OCI-LY1 (cell line): ENCODE measurements around the gene SYK.

ENCODE experiments used
- H2AFZ ChIP-seq: fragments of 200-600 bp; sonication (generic), shearing (Covaris generic); 2 replicates; pipeline ENCODE4 v1.6.0; 2014; ENCODE audit warnings: antibody characterized with exemption, mild to moderate bottlenecking, low read length
- H3F3A ChIP-seq: fragments of 200-600 bp; sonication (generic), shearing (Covaris generic); 2 replicates; pipeline ENCODE4 v1.6.0; 2014; ENCODE audit warnings: mild to moderate bottlenecking, antibody characterized with exemption, low read length, moderate library complexity; ENCODE audit not compliant: insufficient read depth
- H3K27ac ChIP-seq: fragments of 200-600 bp; sonication (generic); 2 replicates; pipeline ENCODE4 v1.5.1; 2014; ENCODE audit warnings: low read length, mixed run types, mild to moderate bottlenecking, low read depth; ENCODE audit not compliant: poor library complexity, severe bottlenecking
- H3K27me3 ChIP-seq: fragments of 200-600 bp; sonication (generic); 2 replicates; pipeline ENCODE4 v1.6.0; 2014; ENCODE audit warnings: antibody characterized with exemption, mild to moderate bottlenecking, low read length, moderate library complexity; ENCODE audit not compliant: insufficient read depth
- H3K36me3 ChIP-seq: fragments of 200-600 bp; sonication (generic); 2 replicates; pipeline ENCODE4 v1.6.1; 2014; ENCODE audit warnings: mild to moderate bottlenecking, antibody characterized with exemption, low read length, moderate library complexity, mixed read lengths; ENCODE audit not compliant: insufficient read depth
- H3K4me1 ChIP-seq: fragments of 200-600 bp; sonication (generic); 2 replicates; pipeline ENCODE4 v1.5.1; 2014; ENCODE audit warnings: mild to moderate bottlenecking, low read length, moderate library complexity; ENCODE audit not compliant: insufficient read depth, severe bottlenecking
- H3K4me2 ChIP-seq: fragments of 200-600 bp; sonication (generic), shearing (Covaris generic); 2 replicates; pipeline ENCODE4 v1.6.1; 2014; ENCODE audit warnings: low read length
- H3K4me3 ChIP-seq: fragments of 200-600 bp; sonication (generic); 2 replicates; pipeline ENCODE4 v1.5.1; 2014; ENCODE audit warnings: low read length, low read depth, mild to moderate bottlenecking, mixed read lengths; ENCODE audit not compliant: poor library complexity, severe bottlenecking
- H3K79me2 ChIP-seq: fragments of 200-600 bp; shearing (Covaris generic); 2 replicates; pipeline ENCODE4 v1.6.1; 2016; ENCODE audit warnings: mixed run types, low read length, mixed read lengths; ENCODE audit not compliant: insufficient read depth
- H3K9ac ChIP-seq: fragments of 200-600 bp; sonication (generic), shearing (Covaris generic); 2 replicates; pipeline ENCODE4 v1.6.1; 2014; ENCODE audit warnings: mild to moderate bottlenecking, low read length, mixed read lengths
- H3K9me2 ChIP-seq: fragments of 200-600 bp; sonication (generic), shearing (Covaris generic); 2 replicates; pipeline ENCODE4 v1.6.1; 2014; ENCODE audit warnings: low read depth, mild to moderate bottlenecking, low read length, mixed read lengths
- H3K9me3 ChIP-seq: fragments of 200-600 bp; shearing (Covaris generic); 2 replicates; pipeline ENCODE4 v1.6.1; 2014; ENCODE audit warnings: low read length, mixed read lengths
- H4K20me1 ChIP-seq: fragments of 200-600 bp; sonication (generic), shearing (Covaris generic); 2 replicates; pipeline ENCODE4 v1.6.0; 2016; ENCODE audit warnings: mild to moderate bottlenecking, low read length; ENCODE audit not compliant: insufficient read depth
- CTCF ChIP-seq: fragments of 200-600 bp; sonication (generic), shearing (Covaris generic); IDR thresholded peaks from 2 replicates; pipeline ENCODE4 v1.5.1; 2017; ENCODE audit warnings: mild to moderate bottlenecking, antibody characterized with exemption, low read length, moderate library complexity, mixed read lengths
- EZH2 ChIP-seq: fragments of 200-600 bp; sonication (generic), shearing (Covaris generic); IDR thresholded peaks from 2 replicates; pipeline ENCODE4 v1.8.0; 2017; ENCODE audit warnings: borderline replicate concordance, mixed run types, mild to moderate bottlenecking, antibody characterized with exemption, low read length, moderate library complexity, mixed read lengths

SYK gene

DNA sequence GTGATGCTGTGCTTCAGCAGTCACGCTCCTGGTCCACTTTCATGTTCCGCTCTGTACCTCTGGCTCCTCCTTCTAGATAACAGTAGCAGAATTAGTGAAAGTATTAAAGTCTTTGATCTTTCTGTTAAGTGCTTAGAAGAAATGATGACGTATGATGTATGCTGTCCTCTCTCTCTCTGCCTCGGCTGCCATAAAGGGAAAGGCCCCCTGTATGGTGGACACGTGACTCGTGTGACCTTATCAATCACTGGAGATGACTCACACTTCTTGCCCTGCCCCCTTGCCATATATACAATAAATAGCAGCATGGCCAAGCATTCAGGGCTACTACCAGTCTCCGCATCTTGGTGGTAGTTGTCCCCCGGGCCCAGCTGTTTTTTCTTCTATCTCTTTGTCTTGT, 100.3 kb downstream of the SYK start:
- Histone ChIP-seq H3K27me3 (no peaks in the 10 kb centered on the region), H3K36me3 (peaks cover 31% of the 10 kb centered on the region)

DNA sequence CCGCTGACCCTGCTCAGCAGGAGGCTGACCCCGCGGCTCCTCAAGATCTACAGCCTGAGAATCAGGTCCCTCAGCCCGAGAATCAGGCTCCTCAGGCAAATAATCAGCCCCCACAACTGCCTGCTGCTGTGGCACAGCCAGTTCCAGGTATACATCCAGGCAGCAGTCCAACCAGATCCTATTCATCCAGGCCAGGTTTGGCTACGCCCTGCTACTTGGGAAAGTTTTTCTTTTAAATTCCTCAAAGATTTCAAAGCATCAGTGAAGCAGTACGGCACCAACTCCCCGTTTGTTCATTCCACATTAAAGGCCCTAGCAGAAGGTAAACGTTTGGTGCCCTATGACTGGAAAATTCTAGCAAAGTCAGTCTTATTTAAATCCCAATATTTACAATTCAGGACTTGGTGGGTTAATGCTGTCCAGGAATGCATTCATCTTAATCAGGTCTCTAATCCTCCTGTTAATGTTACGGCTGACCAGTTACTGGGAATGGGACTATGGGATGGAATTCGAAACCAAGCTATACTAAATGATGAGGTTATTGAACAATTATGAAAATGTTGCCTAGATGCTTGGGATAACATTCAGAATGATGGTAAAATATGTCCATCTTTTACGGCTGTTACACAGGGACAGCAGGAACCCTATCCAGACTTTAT, 102.3 kb downstream of the SYK start:
- Histone ChIP-seq H3K9me2 (no peaks in the 10 kb centered on the region), H3K4me1 (no peaks in the 10 kb centered on the region), H3K36me3 (peaks cover 11% of the 10 kb centered on the region), H3K79me2 (no peaks in the 10 kb centered on the region), H2AFZ (no peak overlapping the region), H4K20me1 (no peaks in the 10 kb centered on the region), H3K9me3 (no peaks in the 10 kb centered on the region), H3K9ac (no peak overlapping the region), H3F3A (no peaks in the 10 kb centered on the region), H3K4me3 (no peak overlapping the region), H3K27me3 (no peaks in the 10 kb centered on the region), H3K27ac (no peak overlapping the region), H3K4me2 (no peak overlapping the region)
- TF ChIP-seq EZH2 (no peak), CTCF (no peak)

More for the DNA sequence above, 100.3 kb downstream of the SYK start:
- no peak overlapping the region for H3K4me2 ChIP-seq
- H3K9me2 ChIP-seq: no peaks in the 10 kb centered on the region
- H3K27ac ChIP-seq: no peak overlapping the region
- H2AFZ ChIP-seq: no peak overlapping the region
- no peak overlapping the region for H3K9ac ChIP-seq
- TF ChIP-seq CTCF: no peak
- no peak for TF ChIP-seq EZH2
- no peaks in the 10 kb centered on the region for H4K20me1 ChIP-seq
- H3K4me1 ChIP-seq: no peaks in the 10 kb centered on the region
- no peak overlapping the region for H3K4me3 ChIP-seq
- H3F3A ChIP-seq: no peaks in the 10 kb centered on the region
- H3K9me3 ChIP-seq: no peaks in the 10 kb centered on the region
- no peaks in the 10 kb centered on the region for H3K79me2 ChIP-seq

DNA sequence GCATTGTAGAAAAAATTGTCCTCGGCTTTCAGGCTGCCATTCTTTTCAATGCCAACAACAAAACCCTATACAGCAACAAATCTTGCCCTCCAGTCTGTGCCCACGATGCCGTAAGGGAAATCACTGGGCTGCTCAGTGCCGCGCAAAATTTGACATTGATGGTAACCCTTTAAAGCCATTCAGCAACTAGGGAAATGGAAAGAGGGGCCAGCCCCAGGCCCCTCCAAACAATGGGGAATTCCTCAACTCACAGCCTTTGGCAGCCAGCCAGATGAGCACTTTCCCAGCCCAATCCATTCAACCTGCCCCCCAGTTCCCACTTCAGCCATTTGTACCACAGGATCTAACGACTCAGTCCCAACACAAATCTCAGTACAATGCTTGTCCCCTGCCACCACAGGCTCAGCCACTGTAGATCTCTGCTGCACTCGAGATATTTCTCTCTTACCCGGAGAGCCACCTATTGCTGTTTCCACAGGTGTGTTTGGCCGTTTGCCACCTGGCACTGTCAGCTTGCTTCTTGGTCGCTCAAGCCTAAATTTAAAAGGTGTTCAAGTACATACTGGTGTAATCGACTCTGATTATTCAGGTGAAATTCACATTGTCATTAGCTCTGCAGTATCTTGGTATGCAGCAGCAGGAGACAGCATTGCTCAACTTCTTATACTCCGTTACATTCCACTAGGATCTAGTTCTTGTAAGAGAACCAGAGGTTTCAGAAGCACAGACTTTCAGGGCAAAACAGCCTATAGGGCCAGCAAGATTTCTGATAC, 103.3 kb downstream of the SYK start:
- H3K79me2 ChIP-seq: no peaks in the 10 kb centered on the region
- no peaks in the 10 kb centered on the region for H4K20me1 ChIP-seq
- no peaks in the 10 kb centered on the region for H3K9me3 ChIP-seq
- H3K9ac ChIP-seq: no peak overlapping the region
- peaks cover 4% of the 10 kb centered on the region for H3K4me1 ChIP-seq
- no peak overlapping the region for H2AFZ ChIP-seq
- H3F3A ChIP-seq: no peaks in the 10 kb centered on the region
- TF ChIP-seq CTCF (no peak), EZH2 (no peak)
- H3K9me2 ChIP-seq: no peaks in the 10 kb centered on the region
- H3K36me3 ChIP-seq: 0 out of 2 replicates have a peak, but pooled peaks cover 3% of the 10 kb centered on the region
- no peak overlapping the region for H3K27ac ChIP-seq
- H3K4me3 ChIP-seq: no peak overlapping the region
- no peaks in the 10 kb centered on the region for H3K27me3 ChIP-seq
- no peak overlapping the region for H3K4me2 ChIP-seq
